ENCODE measurements around the gene MAP2K7. TPM values are rescaled to one million over a fixed set of nuclear protein-coding genes. Genes with fewer than 3 reads are reported as not detected.

MAP2K7 gene
- total RNA-seq, 2 experiments from 2014 or later: 36.5 to 39.9 TPM

- H3K27me3 Mint-ChIP-seq (ENCODE audit: low read depth): no peaks in the 10 kb centered on the region
- peak overlapping the region; percentile 85 for H3K4me3 Mint-ChIP-seq
- peak; percentile 75 for DNase-seq
- no peaks in the 10 kb centered on the region for H3K9me3 Mint-ChIP-seq (ENCODE audit: insufficient read depth)
- H3K36me3 Mint-ChIP-seq (ENCODE audit: low read depth): peaks cover 19% of the 10 kb centered on the region
- ChIA-PET CTCF (interaction anchor here (0.6 to 5.1 kb wide), 13 partner anchors 12 to 234 kb away, joined by 3 to 40 read pairs (median 3); partner anchors contain the start of genes SNAPC2 and TRAPPC5), POLR2A (interaction anchor here (0.7 to 1.5 kb wide), 7 partner anchors 8 to 1015 kb away, joined by 3 to 9 read pairs (median 5); partner anchors contain the start of genes SNAPC2, TGFBR3L and TIMM44)
- H3K4me1 Mint-ChIP-seq (ENCODE audit: low read depth): peaks cover 26% of the 10 kb centered on the region
- H3K27ac Mint-ChIP-seq: peak overlapping the region; percentile 95
- peak; percentile 57 for ATAC-seq
Observed at GRCh38 chr19:7904074-7905020, 670 bp downstream of the MAP2K7 start.

- Mint-ChIP-seq H3K4me1 (ENCODE audit: low read depth) (peaks cover 26% of the 10 kb centered on the region), H3K4me3 (peak overlapping the region; percentile 85), H3K36me3 (ENCODE audit: low read depth) (peaks cover 19% of the 10 kb centered on the region), H3K27me3 (ENCODE audit: low read depth) (no peaks in the 10 kb centered on the region), H3K27ac (peak overlapping the region; percentile 95), H3K9me3 (ENCODE audit: insufficient read depth) (no peaks in the 10 kb centered on the region)
- ATAC-seq (no peak), DNase-seq (no peak)
- ChIA-PET CTCF (no interaction called here), POLR2A (no interaction called here)
Observed at GRCh38 chr19:7905268-7905667, 1.6 kb downstream of the MAP2K7 start.

- ChIA-PET CTCF (no interaction called here), POLR2A (no interaction called here)
- peaks cover 26% of the 10 kb centered on the region for H3K4me1 Mint-ChIP-seq (ENCODE audit: low read depth)
- H3K9me3 Mint-ChIP-seq (ENCODE audit: insufficient read depth): no peaks in the 10 kb centered on the region
- peak overlapping the region; percentile 60 for H3K27ac Mint-ChIP-seq
- DNase-seq: no peak
- H3K27me3 Mint-ChIP-seq (ENCODE audit: low read depth): no peaks in the 10 kb centered on the region
- peak overlapping the region; percentile 45 for H3K4me3 Mint-ChIP-seq
- no peak for ATAC-seq
- H3K36me3 Mint-ChIP-seq (ENCODE audit: low read depth): peaks cover 24% of the 10 kb centered on the region
Observed at GRCh38 chr19:7905859-7906258, 2.2 kb downstream of the MAP2K7 start.

GRCh38 chr19:7907122-7907521, 3.4 kb downstream of the MAP2K7 start:
- no peaks in the 10 kb centered on the region for H3K27me3 Mint-ChIP-seq (ENCODE audit: low read depth)
- ChIA-PET CTCF (no interaction called here), POLR2A (interaction anchor here (0.7 kb wide), 1 partner anchor 44 kb away, joined by 3 read pairs; no protein-coding TSS in a partner anchor)
- ATAC-seq: no peak
- no peak overlapping the region for H3K4me3 Mint-ChIP-seq
- H3K27ac Mint-ChIP-seq: no peak overlapping the region
- no peak for DNase-seq
- peaks cover 26% of the 10 kb centered on the region for H3K4me1 Mint-ChIP-seq (ENCODE audit: low read depth)
- no peaks in the 10 kb centered on the region for H3K9me3 Mint-ChIP-seq (ENCODE audit: insufficient read depth)
- peaks cover 34% of the 10 kb centered on the region for H3K36me3 Mint-ChIP-seq (ENCODE audit: low read depth)

GRCh38 chr19:7907544-7907943, 3.9 kb downstream of the MAP2K7 start:
- ChIA-PET POLR2A (interaction anchor here (1.3 kb wide), 1 partner anchor 10 kb away, joined by 3 read pairs; no protein-coding TSS in a partner anchor), CTCF (no interaction called here)
- H3K4me1 Mint-ChIP-seq (ENCODE audit: low read depth): peaks cover 25% of the 10 kb centered on the region
- ATAC-seq (no peak), DNase-seq (no peak)
- no peak overlapping the region for H3K4me3 Mint-ChIP-seq
- no peak overlapping the region for H3K27ac Mint-ChIP-seq
- no peaks in the 10 kb centered on the region for H3K27me3 Mint-ChIP-seq (ENCODE audit: low read depth)
- H3K9me3 Mint-ChIP-seq (ENCODE audit: insufficient read depth): no peaks in the 10 kb centered on the region
- peaks cover 34% of the 10 kb centered on the region for H3K36me3 Mint-ChIP-seq (ENCODE audit: low read depth)

GRCh38 chr19:7908078-7908699, 4.5 kb downstream of the MAP2K7 start:
- H3K27ac Mint-ChIP-seq: no peak overlapping the region
- POLR2A ChIA-PET: interaction anchor here (1.3 to 1.9 kb wide), 2 partner anchors 10 to 12 kb away, joined by 3 to 6 read pairs; partner anchors contain the start of gene SNAPC2
- no peaks in the 10 kb centered on the region for H3K27me3 Mint-ChIP-seq (ENCODE audit: low read depth)
- no peak overlapping the region for H3K4me3 Mint-ChIP-seq
- CTCF ChIA-PET: interaction anchor here (0.9 kb wide), 1 partner anchor 13 kb away, joined by 3 read pairs; no protein-coding TSS in a partner anchor
- DNase-seq (no peak), ATAC-seq (no peak)
- H3K4me1 Mint-ChIP-seq (ENCODE audit: low read depth): peaks cover 19% of the 10 kb centered on the region
- H3K9me3 Mint-ChIP-seq (ENCODE audit: insufficient read depth): no peaks in the 10 kb centered on the region
- peaks cover 39% of the 10 kb centered on the region for H3K36me3 Mint-ChIP-seq (ENCODE audit: low read depth)

GRCh38 chr19:7908742-7909461, 5.2 kb downstream of the MAP2K7 start:
- Mint-ChIP-seq H3K36me3 (ENCODE audit: low read depth) (peaks cover 38% of the 10 kb centered on the region), H3K27ac (no peak overlapping the region), H3K4me3 (no peak overlapping the region), H3K27me3 (ENCODE audit: low read depth) (no peaks in the 10 kb centered on the region), H3K9me3 (ENCODE audit: insufficient read depth) (no peaks in the 10 kb centered on the region), H3K4me1 (ENCODE audit: low read depth) (peaks cover 17% of the 10 kb centered on the region)
- CTCF ChIA-PET: interaction anchor here (0.9 kb wide), 1 partner anchor 12 kb away, joined by 3 read pairs; no protein-coding TSS in a partner anchor
- DNase-seq (no peak), ATAC-seq (no peak)
- POLR2A ChIA-PET: interaction anchor here (1.3 to 1.9 kb wide), 2 partner anchors 9 to 11 kb away, joined by 3 to 6 read pairs; partner anchors contain the start of gene SNAPC2

GRCh38 chr19:7909471-7910067, 5.9 kb downstream of the MAP2K7 start:
- H3K36me3 Mint-ChIP-seq (ENCODE audit: low read depth): peaks cover 37% of the 10 kb centered on the region
- ChIA-PET CTCF (no interaction called here), POLR2A (interaction anchor here (1.9 kb wide), 1 partner anchor 10 kb away, joined by 6 read pairs; the partner anchor contains the start of gene SNAPC2)
- no peak overlapping the region for H3K4me3 Mint-ChIP-seq
- peaks cover 13% of the 10 kb centered on the region for H3K4me1 Mint-ChIP-seq (ENCODE audit: low read depth)
- no peak overlapping the region for H3K27ac Mint-ChIP-seq
- DNase-seq: no peak
- H3K27me3 Mint-ChIP-seq (ENCODE audit: low read depth): no peaks in the 10 kb centered on the region
- ATAC-seq: no peak
- H3K9me3 Mint-ChIP-seq (ENCODE audit: insufficient read depth): no peaks in the 10 kb centered on the region

- CTCF ChIA-PET: no interaction called here
Observed at GRCh38 chr19:7910321-7911161, 6.9 kb downstream of the MAP2K7 start.

GRCh38 chr19:7911508-7912143, 7.9 kb downstream of the MAP2K7 start:
- H3K27ac Mint-ChIP-seq: no peak overlapping the region
- H3K4me1 Mint-ChIP-seq (ENCODE audit: low read depth): peaks cover 8% of the 10 kb centered on the region
- H3K4me3 Mint-ChIP-seq: no peak overlapping the region
- ATAC-seq (no peak), DNase-seq (no peak)
- H3K27me3 Mint-ChIP-seq (ENCODE audit: low read depth): peaks cover 8% of the 10 kb centered on the region
- ChIA-PET POLR2A (interaction anchor here (1.1 to 1.3 kb wide), 2 partner anchors 8 to 9 kb away, joined by 3 read pairs; partner anchors contain the start of genes MAP2K7 and SNAPC2), CTCF (interaction anchor here (0.6 to 1.0 kb wide), 2 partner anchors 10 to 32 kb away, joined by 3 read pairs; partner anchors contain the start of gene TIMM44)
- H3K36me3 Mint-ChIP-seq (ENCODE audit: low read depth): peaks cover 26% of the 10 kb centered on the region
- no peaks in the 10 kb centered on the region for H3K9me3 Mint-ChIP-seq (ENCODE audit: insufficient read depth)

More at GRCh38 chr19:7910321-7911161, 6.9 kb downstream of the MAP2K7 start:
- ATAC-seq (no peak), DNase-seq (no peak)
- Mint-ChIP-seq H3K4me3 (no peak overlapping the region), H3K9me3 (ENCODE audit: insufficient read depth) (no peaks in the 10 kb centered on the region), H3K27ac (no peak overlapping the region), H3K4me1 (ENCODE audit: low read depth) (peaks cover 7% of the 10 kb centered on the region), H3K27me3 (ENCODE audit: low read depth) (peaks cover 3% of the 10 kb centered on the region), H3K36me3 (ENCODE audit: low read depth) (peaks cover 29% of the 10 kb centered on the region)
- POLR2A ChIA-PET: no interaction called here

All from activated CD8-positive, alpha-beta T cell treated with anti-CD3 and anti-CD28 coated beads, Interleukin-2, amount 10 ng/mL, durations not matched to agents 7 days and 5 days (primary cell).